ENCODE results near the gene MYLIP. TPM values are rescaled to one million over a fixed set of nuclear protein-coding genes. Genes with fewer than 3 reads are reported as not detected.

MYLIP gene
- polyA plus RNA-seq, 3 donors from 2014 or later, result 72.0 to 142 (median 99.0) TPM

GRCh38 chr6:16157492-16157891 lies 28.6 kb downstream of the MYLIP start:
- Mint-ChIP-seq H3K27ac (no peak overlapping the region), H3K9me3 (no peaks in the 10 kb centered on the region), H3K4me1 (peaks cover 19 to 35% of the 10 kb centered on the region in 2 donors), H3K36me3 (peaks cover 4 to 46% (median 46%) of the 10 kb centered on the region in 3 donors), H3K27me3 (ENCODE audit: low read depth in 3 of 3) (no peaks in the 10 kb centered on the region), H3K4me3 (no peak overlapping the region)
- DNase-seq, result no peak

GRCh38 chr6:16157909-16158308 lies 29.0 kb downstream of the MYLIP start:
- Mint-ChIP-seq H3K27me3 (ENCODE audit: low read depth in 3 of 3) (no peaks in the 10 kb centered on the region), H3K36me3 (peaks cover 3 to 46% (median 44%) of the 10 kb centered on the region in 3 donors), H3K4me1 (peaks cover 22 to 39% of the 10 kb centered on the region in 2 donors), H3K27ac (no peak overlapping the region), H3K4me3 (no peak overlapping the region), H3K9me3 (no peaks in the 10 kb centered on the region)
- DNase-seq, result no peak

- Mint-ChIP-seq H3K4me3 (no peak overlapping the region), H3K27ac (no peak overlapping the region), H3K27me3 (ENCODE audit: low read depth in 3 of 3) (no peaks in the 10 kb centered on the region), H3K9me3 (no peaks in the 10 kb centered on the region), H3K4me1 (peaks cover 34 to 51% of the 10 kb centered on the region in 2 donors), H3K36me3 (peaks cover 3 to 51% (median 43%) of the 10 kb centered on the region in 3 donors)
- DNase-seq, result no peak
Measured at GRCh38 chr6:16158943-16159557, 30.2 kb downstream of the MYLIP start.

- H3K9me3 Mint-ChIP-seq, result no peaks in the 10 kb centered on the region
- H3K4me1 Mint-ChIP-seq, result peaks cover 29 to 43% of the 10 kb centered on the region in 2 donors
- DNase-seq, result no peak
- H3K27me3 Mint-ChIP-seq (ENCODE audit: low read depth in 3 of 3), result no peaks in the 10 kb centered on the region
- peak overlapping the region in 1 of 6 donors; percentile 66 for H3K27ac Mint-ChIP-seq
- H3K36me3 Mint-ChIP-seq, result peaks cover 3 to 44% (median 30%) of the 10 kb centered on the region in 3 donors
- no peak overlapping the region for H3K4me3 Mint-ChIP-seq
Measured at GRCh38 chr6:16160794-16161193, 31.9 kb downstream of the MYLIP start.

DNA sequence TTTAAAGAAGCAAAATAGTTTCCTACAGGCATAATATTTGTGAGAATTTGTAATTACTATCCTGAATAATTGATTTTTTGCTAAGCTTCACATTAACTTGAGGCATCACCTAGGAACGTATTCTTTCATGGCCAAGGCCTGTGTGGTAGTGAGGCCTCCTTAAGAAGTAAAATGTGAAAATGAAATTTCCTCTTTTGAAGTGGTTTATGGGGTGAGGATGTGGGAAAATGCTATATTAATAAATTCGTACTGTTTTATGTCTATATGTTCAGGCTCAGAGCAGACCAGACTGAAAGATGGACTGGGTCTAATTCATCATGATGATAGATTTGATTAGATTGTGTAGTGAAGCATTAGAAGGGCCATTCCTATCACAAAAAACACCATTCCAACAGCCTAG lies 33.1 kb downstream of the MYLIP start:
- peak in 1 of 3 donors; percentile 20 for DNase-seq
- H3K4me1 Mint-ChIP-seq, result peaks cover 33 to 47% of the 10 kb centered on the region in 2 donors
- H3K36me3 Mint-ChIP-seq, result peaks cover 0 to 38% (median 21%) of the 10 kb centered on the region in 3 donors
- peak overlapping the region in 3 of 6 donors; percentile 1 to 74 (median 12) for H3K27ac Mint-ChIP-seq
- peak overlapping the region; percentile 11 to 45 (median 18) for H3K4me3 Mint-ChIP-seq
- no peaks in the 10 kb centered on the region for H3K9me3 Mint-ChIP-seq
- peaks cover 0 to 2% (median 0%) of the 10 kb centered on the region in 3 donors for H3K27me3 Mint-ChIP-seq (ENCODE audit: low read depth in 3 of 3)

DNA sequence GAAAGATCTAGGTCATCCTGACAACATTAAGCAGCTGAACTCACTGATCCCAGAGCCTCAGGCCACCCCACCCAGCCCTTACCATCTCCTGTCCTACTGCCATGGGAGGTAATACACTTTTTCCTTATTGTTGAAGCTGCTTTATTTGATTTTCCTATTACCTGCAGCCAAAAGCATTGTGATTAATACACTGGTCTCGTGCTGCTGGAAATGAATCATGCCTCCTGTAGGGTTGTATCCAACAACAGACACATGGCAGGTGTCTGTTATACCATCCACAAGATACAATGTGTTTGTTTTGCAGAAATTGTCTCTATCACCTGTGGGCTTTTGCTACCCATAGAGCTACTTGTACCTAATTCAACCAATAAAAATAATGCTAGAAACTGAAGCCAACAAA lies 34.2 kb downstream of the MYLIP start:
- no peak overlapping the region for H3K4me3 Mint-ChIP-seq
- peaks cover 0 to 2% (median 0%) of the 10 kb centered on the region in 6 donors for H3K9me3 Mint-ChIP-seq
- no peak overlapping the region for H3K27ac Mint-ChIP-seq
- peaks cover 0 to 33% (median 14%) of the 10 kb centered on the region in 3 donors for H3K36me3 Mint-ChIP-seq
- peaks cover 42 to 52% of the 10 kb centered on the region in 2 donors for H3K4me1 Mint-ChIP-seq
- H3K27me3 Mint-ChIP-seq (ENCODE audit: low read depth in 3 of 3), result peaks cover 0 to 2% (median under 1%) of the 10 kb centered on the region in 3 donors
- DNase-seq, result no peak

DNA sequence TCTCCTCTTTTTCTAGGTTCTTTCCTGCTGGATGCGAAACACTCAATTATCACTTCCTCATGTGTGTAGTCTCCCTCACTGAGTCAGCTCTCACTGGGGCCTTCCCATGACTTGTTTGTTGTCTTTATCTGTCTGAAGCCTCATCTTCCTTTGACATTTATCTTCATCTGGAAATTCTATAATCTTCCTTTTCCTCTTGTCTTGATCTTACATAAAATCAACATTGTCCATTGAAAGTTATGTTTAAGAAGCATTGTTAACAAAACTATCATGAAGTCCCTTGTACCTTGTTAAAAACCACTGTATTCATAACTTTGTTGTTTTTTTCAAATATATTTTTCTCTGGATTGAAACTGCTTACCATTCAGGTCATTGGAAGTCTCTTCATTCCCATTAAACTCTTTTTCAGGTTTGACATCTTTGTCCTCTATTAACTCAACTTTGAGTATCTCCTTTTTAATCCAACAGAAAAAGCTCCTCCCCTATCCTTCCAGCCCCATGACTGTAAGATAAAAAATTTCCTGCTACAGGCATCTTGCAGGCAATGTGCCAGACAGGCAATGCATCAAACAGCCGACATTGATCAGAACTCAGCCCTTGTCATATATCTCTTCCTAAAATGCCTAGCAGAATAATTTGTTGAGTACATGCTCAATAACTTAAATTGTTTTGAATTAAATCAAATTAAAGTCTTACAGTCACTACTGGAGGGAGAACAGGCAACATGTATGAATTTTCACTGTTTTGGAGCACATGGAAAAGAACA lies 34.8 kb downstream of the MYLIP start:
- H3K27me3 Mint-ChIP-seq (ENCODE audit: low read depth in 3 of 3), result peaks cover 0 to 3% (median 2%) of the 10 kb centered on the region in 3 donors
- H3K4me1 Mint-ChIP-seq, result peaks cover 49 to 58% of the 10 kb centered on the region in 2 donors
- H3K27ac Mint-ChIP-seq, result peak overlapping the region in 2 of 6 donors; percentile 9 to 34
- H3K4me3 Mint-ChIP-seq, result no peak overlapping the region
- H3K9me3 Mint-ChIP-seq, result peaks cover 0 to 3% (median 0%) of the 10 kb centered on the region in 6 donors
- peaks cover 0 to 29% (median 14%) of the 10 kb centered on the region in 3 donors for H3K36me3 Mint-ChIP-seq
- DNase-seq, result no peak

DNA sequence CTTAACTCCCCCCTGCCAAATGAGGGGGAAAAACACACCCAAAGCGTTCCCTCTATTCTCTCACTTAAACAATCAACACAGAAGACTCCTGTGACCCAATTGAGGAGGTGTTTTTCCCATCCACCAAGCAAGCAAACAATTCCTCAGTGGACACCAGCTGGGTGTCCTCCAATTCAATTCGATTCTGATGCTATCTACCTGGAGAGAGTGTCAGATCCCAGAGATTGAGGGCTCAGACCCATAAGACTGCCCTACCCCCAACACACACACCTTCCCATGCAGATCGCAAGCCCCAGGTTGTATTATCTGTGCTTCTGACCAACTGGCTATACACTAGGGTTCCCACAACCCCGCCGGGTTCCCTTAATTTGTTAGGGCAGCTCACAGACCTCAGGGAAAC lies 36.8 kb downstream of the MYLIP start:
- Mint-ChIP-seq H3K4me1 (peaks cover 52 to 74% of the 10 kb centered on the region in 2 donors), H3K27me3 (ENCODE audit: low read depth in 3 of 3) (peaks cover 0 to 3% (median 2%) of the 10 kb centered on the region in 3 donors), H3K27ac (peak overlapping the region in 1 of 6 donors; percentile 13), H3K4me3 (no peak overlapping the region), H3K9me3 (peaks cover 0 to 3% (median 0%) of the 10 kb centered on the region in 6 donors), H3K36me3 (peaks cover 0 to 15% (median 9%) of the 10 kb centered on the region in 3 donors)
- DNase-seq, result no peak

GRCh38 chr6:16166871-16167608 lies 38.2 kb downstream of the MYLIP start:
- H3K4me1 Mint-ChIP-seq, result peaks cover 51 to 75% of the 10 kb centered on the region in 2 donors
- H3K4me3 Mint-ChIP-seq, result peak overlapping the region in 2 of 5 donors; percentile 30 to 40
- DNase-seq, result no peak
- H3K27me3 Mint-ChIP-seq (ENCODE audit: low read depth in 3 of 3), result peaks cover 0 to 3% (median 2%) of the 10 kb centered on the region in 3 donors
- H3K27ac Mint-ChIP-seq, result peak overlapping the region in 4 of 6 donors; percentile 10 to 81 (median 11)
- peaks cover 0 to 3% (median 0%) of the 10 kb centered on the region in 6 donors for H3K9me3 Mint-ChIP-seq
- H3K36me3 Mint-ChIP-seq, result peaks cover 0 to 11% (median 6%) of the 10 kb centered on the region in 3 donors

DNA sequence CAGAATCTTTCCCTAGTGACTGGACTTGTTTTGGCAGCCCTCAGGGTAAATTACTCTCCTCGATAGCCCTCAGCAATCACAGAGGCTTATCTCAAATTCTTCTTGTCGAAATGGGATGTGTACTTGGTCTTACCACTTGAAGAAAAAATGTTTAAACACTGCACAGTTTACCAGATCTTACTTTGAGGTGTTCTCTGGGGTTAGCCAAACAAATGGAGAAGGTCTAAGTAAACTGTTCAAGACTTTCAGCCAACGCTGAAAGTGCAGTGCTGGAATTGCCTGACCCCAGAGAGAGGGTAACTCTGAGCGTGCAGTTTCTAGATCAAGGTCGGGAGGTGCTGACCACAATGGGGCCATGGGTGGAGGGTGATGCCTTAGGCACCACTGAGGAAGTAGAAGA lies 39.2 kb downstream of the MYLIP start:
- Mint-ChIP-seq H3K4me3 (peak overlapping the region; percentile 70 to 85 (median 76)), H3K4me1 (peaks cover 44 to 72% of the 10 kb centered on the region in 2 donors), H3K27ac (peak overlapping the region; percentile 80 to 89 (median 83)), H3K9me3 (peaks cover 0 to 3% (median 0%) of the 10 kb centered on the region in 6 donors), H3K27me3 (ENCODE audit: low read depth in 3 of 3) (peaks cover 0 to 3% (median 2%) of the 10 kb centered on the region in 3 donors), H3K36me3 (peaks cover 0 to 11% (median 6%) of the 10 kb centered on the region in 3 donors)
- peak; percentile 57 to 63 (median 58) for DNase-seq

DNA sequence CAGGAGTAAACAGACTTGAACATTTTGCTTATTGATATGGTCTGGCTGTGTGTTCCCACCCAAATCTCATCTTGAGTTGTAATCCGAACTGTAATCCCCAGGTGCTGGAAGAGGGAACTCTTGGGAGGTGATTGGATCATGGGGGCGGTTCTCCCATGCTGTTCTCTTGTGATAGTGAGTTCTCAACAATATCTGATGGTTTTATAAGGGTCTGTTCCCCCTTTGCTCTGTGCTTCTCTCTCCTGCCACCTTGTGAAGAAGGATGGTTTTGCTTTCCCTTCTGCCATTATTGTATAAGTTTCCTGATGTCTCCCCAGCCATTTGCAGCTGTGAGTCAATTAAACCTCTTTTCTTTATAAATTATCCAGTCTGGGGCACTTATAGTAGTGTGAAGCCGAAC lies 40.0 kb downstream of the MYLIP start:
- peak overlapping the region; percentile 80 to 89 (median 83) for H3K27ac Mint-ChIP-seq
- DNase-seq, result peak; percentile 35 to 41 (median 41)
- H3K36me3 Mint-ChIP-seq, result peaks cover 0 to 6% (median 4%) of the 10 kb centered on the region in 3 donors
- peaks cover 0 to 3% (median 2%) of the 10 kb centered on the region in 3 donors for H3K27me3 Mint-ChIP-seq (ENCODE audit: low read depth in 3 of 3)
- peaks cover 0 to 3% (median 0%) of the 10 kb centered on the region in 6 donors for H3K9me3 Mint-ChIP-seq
- peak overlapping the region; percentile 70 to 85 (median 76) for H3K4me3 Mint-ChIP-seq
- peaks cover 44 to 72% of the 10 kb centered on the region in 2 donors for H3K4me1 Mint-ChIP-seq

DNA sequence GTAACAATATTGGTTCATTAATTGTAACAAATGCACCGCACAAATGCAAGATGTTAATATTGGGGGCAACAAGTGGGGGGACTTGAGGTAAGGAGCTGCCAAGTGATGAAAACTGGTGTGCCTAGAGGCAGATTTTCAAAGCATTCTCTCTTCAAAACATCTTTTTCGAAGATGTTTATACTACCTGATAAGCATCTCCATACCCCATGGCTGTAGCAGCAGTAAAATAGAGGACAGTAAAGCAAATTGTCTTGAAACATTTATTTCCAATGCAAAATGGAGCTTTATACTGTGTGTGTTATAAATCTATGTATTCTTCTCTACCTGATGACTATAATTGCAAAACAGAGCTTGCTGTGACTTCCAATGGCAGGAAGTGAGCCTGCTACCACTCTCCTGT lies 42.5 kb downstream of the MYLIP start:
- Mint-ChIP-seq H3K27me3 (ENCODE audit: low read depth in 3 of 3) (peaks cover 0 to 3% (median 0%) of the 10 kb centered on the region in 3 donors), H3K9me3 (peaks cover 0 to 5% (median 0%) of the 10 kb centered on the region in 6 donors), H3K4me3 (no peak overlapping the region), H3K36me3 (no peaks in the 10 kb centered on the region), H3K4me1 (peaks cover 62 to 92% of the 10 kb centered on the region in 2 donors), H3K27ac (no peak overlapping the region)
- no peak for DNase-seq
